OCI-LY3 (cell line): ENCODE results near the gene VAT1L.

Source experiments
- H2AFZ ChIP-seq: fragments of 200-600, 300-600 bp; shearing (Covaris generic); 2 replicates; pipeline ENCODE4 v1.6.0; 2014; ENCODE audit warnings: antibody characterized with exemption, low read depth, low read length
- H3K27ac ChIP-seq: fragments of 200-600, 300-600 bp; sonication (generic); 2 replicates; pipeline ENCODE4 v1.5.1; 2014; ENCODE audit warnings: mild to moderate bottlenecking, low read length, moderate library complexity, mixed read lengths
- H3K27me3 ChIP-seq: fragments of 200-600, 300-600 bp; sonication (generic); 2 replicates; pipeline ENCODE4 v1.6.1; 2014; ENCODE audit warnings: low read depth, low read length, mixed read lengths
- H3K36me3 ChIP-seq: fragments of 200-600, 300-600 bp; sonication (generic); replicated peaks from 2 replicates; pipeline ENCODE3; 2014; ENCODE audit warnings: low read depth, low read length, mixed read lengths
- H3K4me1 ChIP-seq: fragments of 300-600, 200-600 bp; sonication (generic); 2 replicates; pipeline ENCODE4 v1.6.1; 2014; ENCODE audit warnings: low read length, mixed read lengths
- H3K4me2 ChIP-seq: fragments of 200-600, 300-600 bp; sonication (generic); 2 replicates; pipeline ENCODE4 v1.6.1; 2014; ENCODE audit warnings: low read length, mixed read lengths
- H3K4me3 ChIP-seq: fragments of 300-600, 200-600 bp; sonication (generic); 2 replicates; pipeline ENCODE4 v1.5.1; 2014; ENCODE audit warnings: antibody characterized with exemption, mild to moderate bottlenecking, low read length, moderate library complexity
- H3K79me2 ChIP-seq: fragments of 300-600, 200-600 bp; shearing (Covaris generic); 2 replicates; pipeline ENCODE4 v1.6.1; 2014; ENCODE audit warnings: mild to moderate bottlenecking, low read length, mixed read lengths
- H3K9ac ChIP-seq: fragments of 300-600, 200-600 bp; shearing (Covaris generic); 2 replicates; pipeline ENCODE4 v1.6.0; 2014; ENCODE audit warnings: mild to moderate bottlenecking, low read length, moderate library complexity
- H3K9me3 ChIP-seq: fragments of 200-600, 300-600 bp; shearing (Covaris generic); 2 replicates; pipeline ENCODE4 v1.6.1; 2014; ENCODE audit warnings: low read length, mixed read lengths; ENCODE audit not compliant: insufficient read depth
- H4K20me1 ChIP-seq: fragments of 200-600, 300-600 bp; sonication (generic); 2 replicates; pipeline ENCODE4 v1.6.1; 2016; ENCODE audit warnings: low read length, mixed read lengths; ENCODE audit not compliant: insufficient read depth
- EZH2phosphoT487 ChIP-seq: fragments of 200-600 bp; shearing (Covaris generic); IDR thresholded peaks from 2 replicates; pipeline ENCODE4 v1.6.1; 2018; ENCODE audit warnings: antibody characterized with exemption, mixed run types, low read depth
- TF ChIP-seq, protein P1 (sequence below): fragments of 200-600, 300-600 bp; sonication (generic); IDR thresholded peaks from 2 replicates; pipeline ENCODE4 v1.5.1; 2014; ENCODE audit warnings: antibody characterized with exemption, low read length, low read depth

VAT1L gene

DNA sequence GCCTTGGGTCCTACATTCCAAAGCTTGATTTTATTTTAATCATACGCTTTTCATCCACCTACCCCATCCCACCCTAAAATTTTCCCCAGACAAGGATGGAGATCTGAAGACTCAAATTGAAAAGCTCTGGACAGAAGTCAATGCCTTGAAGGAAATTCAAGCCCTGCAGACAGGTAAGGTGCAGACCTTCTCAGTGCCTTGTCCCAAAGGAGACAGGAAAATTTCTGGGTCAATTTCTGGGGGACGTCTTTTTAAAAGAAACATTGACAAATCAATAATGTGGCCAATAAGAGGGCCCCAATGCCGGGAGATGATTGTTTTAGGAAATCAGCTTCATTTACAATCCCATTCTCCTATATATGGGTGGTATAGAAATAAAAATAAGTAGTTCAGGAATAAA, 239.7 kb downstream of the VAT1L start:
- no peaks in the 10 kb centered on the region for H3K36me3 ChIP-seq
- TF ChIP-seq, protein P1, sequence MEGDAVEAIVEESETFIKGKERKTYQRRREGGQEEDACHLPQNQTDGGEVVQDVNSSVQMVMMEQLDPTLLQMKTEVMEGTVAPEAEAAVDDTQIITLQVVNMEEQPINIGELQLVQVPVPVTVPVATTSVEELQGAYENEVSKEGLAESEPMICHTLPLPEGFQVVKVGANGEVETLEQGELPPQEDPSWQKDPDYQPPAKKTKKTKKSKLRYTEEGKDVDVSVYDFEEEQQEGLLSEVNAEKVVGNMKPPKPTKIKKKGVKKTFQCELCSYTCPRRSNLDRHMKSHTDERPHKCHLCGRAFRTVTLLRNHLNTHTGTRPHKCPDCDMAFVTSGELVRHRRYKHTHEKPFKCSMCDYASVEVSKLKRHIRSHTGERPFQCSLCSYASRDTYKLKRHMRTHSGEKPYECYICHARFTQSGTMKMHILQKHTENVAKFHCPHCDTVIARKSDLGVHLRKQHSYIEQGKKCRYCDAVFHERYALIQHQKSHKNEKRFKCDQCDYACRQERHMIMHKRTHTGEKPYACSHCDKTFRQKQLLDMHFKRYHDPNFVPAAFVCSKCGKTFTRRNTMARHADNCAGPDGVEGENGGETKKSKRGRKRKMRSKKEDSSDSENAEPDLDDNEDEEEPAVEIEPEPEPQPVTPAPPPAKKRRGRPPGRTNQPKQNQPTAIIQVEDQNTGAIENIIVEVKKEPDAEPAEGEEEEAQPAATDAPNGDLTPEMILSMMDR = no peak
- TF ChIP-seq EZH2phosphoT487 = no peak

More for the DNA sequence above, 239.7 kb downstream of the VAT1L start:
- Histone ChIP-seq H3K4me1 (no peaks in the 10 kb centered on the region), H2AFZ (no peak overlapping the region), H3K9me3 (no peaks in the 10 kb centered on the region), H3K4me2 (no peak overlapping the region), H3K27me3 (peaks cover 18% of the 10 kb centered on the region; the same call in 1 of the 2 replicates), H3K79me2 (no peaks in the 10 kb centered on the region), H3K9ac (no peak overlapping the region), H3K4me3 (no peak overlapping the region), H3K27ac (no peak overlapping the region), H4K20me1 (no peaks in the 10 kb centered on the region; the same call in 1 of the 2 replicates)
